SK-N-SH treated with all-trans-retinoic acid at 6 μM for 48 hours (cell line): ENCODE measurements around the gene MLPH.

Experiments
- ATAC-seq: fragments of 200-7000 bp; cut with Tn5 transposase; 3 replicates; pipeline ENCODE4 v1.9.1; 2020; ENCODE audit warnings: mild to moderate bottlenecking, moderate library complexity
- ARNTL ChIP-seq: fragments of 450-650 bp; formaldehyde crosslinking; IDR thresholded peaks from 2 replicates; pipeline ENCODE4 v1.5.0; 2020; ENCODE audit warnings: low read depth, mild to moderate bottlenecking, moderate library complexity, borderline replicate concordance
- BACH2 ChIP-seq: fragments of 250-450 bp; sonication (Bioruptor Pico); IDR thresholded peaks from 2 replicates; pipeline ENCODE4 v1.9.0; 2021; ENCODE audit warnings: mild to moderate bottlenecking, borderline replicate concordance
- CREB5 ChIP-seq: fragments of 250-450 bp; sonication (Bioruptor Pico); IDR thresholded peaks from 2 replicates; pipeline ENCODE4 v1.5.1; 2020; ENCODE audit warnings: low read depth, mild to moderate bottlenecking, moderate library complexity
- CSDC2 ChIP-seq: fragments of 250-450 bp; sonication (Bioruptor Pico); IDR thresholded peaks from 2 replicates; pipeline ENCODE4 v1.5.0; 2020; ENCODE audit warnings: mild to moderate bottlenecking, moderate library complexity
- ESRRG ChIP-seq: fragments of 250-450 bp; sonication (Bioruptor Pico); IDR thresholded peaks from 2 replicates; pipeline ENCODE4 v1.6.1; 2021; ENCODE audit warnings: mild to moderate bottlenecking
- GLIS3 ChIP-seq: fragments of 250-450 bp; sonication (Bioruptor Pico); IDR thresholded peaks from 2 replicates; pipeline ENCODE4 v1.5.0; 2020; ENCODE audit warnings: mild to moderate bottlenecking, moderate library complexity
- OSR1 ChIP-seq: fragments of 250-450 bp; sonication (Bioruptor Pico); IDR thresholded peaks from 2 replicates; pipeline ENCODE4 v1.8.0; 2022; ENCODE audit warnings: moderate library complexity, mild to moderate bottlenecking, inconsistent platforms
- PATZ1 ChIP-seq: fragments of 250-450 bp; sonication (Bioruptor Pico); IDR thresholded peaks from 2 replicates; pipeline ENCODE4 v1.8.0; 2020; ENCODE audit warnings: mild to moderate bottlenecking, moderate library complexity, borderline replicate concordance
- POU6F1 ChIP-seq: fragments of 250-450 bp; sonication (Bioruptor Pico); IDR thresholded peaks from 2 replicates; pipeline ENCODE4 v1.8.0; 2021; ENCODE audit warnings: low read depth, mild to moderate bottlenecking, moderate library complexity, borderline replicate concordance
- PPARA ChIP-seq: fragments of 250-450 bp; sonication (Bioruptor Pico); IDR thresholded peaks from 2 replicates; pipeline ENCODE4 v1.5.0; 2020; ENCODE audit warnings: mild to moderate bottlenecking, borderline replicate concordance
- RARB ChIP-seq: fragments of 250-450 bp; sonication (Bioruptor Pico); IDR thresholded peaks from 2 replicates; pipeline ENCODE4 v1.8.0; 2021; ENCODE audit warnings: mild to moderate bottlenecking, moderate library complexity
- SNAI2 ChIP-seq: fragments of 250-450 bp; sonication (Bioruptor Pico); IDR thresholded peaks from 2 replicates; pipeline ENCODE4 v1.5.0; 2020; ENCODE audit warnings: mild to moderate bottlenecking, moderate library complexity
- TCF4 ChIP-seq: fragments of 250-450 bp; sonication (Bioruptor Pico); IDR thresholded peaks from 2 replicates; pipeline ENCODE4 v1.8.0; 2021; ENCODE audit warnings: mild to moderate bottlenecking, moderate library complexity, borderline replicate concordance
- TOX ChIP-seq: fragments of 250-450 bp; sonication (Bioruptor Pico); IDR thresholded peaks from 2 replicates; pipeline ENCODE4 v1.8.0; 2021; ENCODE audit warnings: mild to moderate bottlenecking, moderate library complexity, borderline replicate concordance
- ZC3H10 ChIP-seq: fragments of 250-450 bp; sonication (Bioruptor Pico); IDR thresholded peaks from 2 replicates; pipeline ENCODE4 v1.5.1; 2021; ENCODE audit warnings: mild to moderate bottlenecking, moderate library complexity
- ZFP3 ChIP-seq: fragments of 250-450 bp; sonication (Bioruptor Pico); IDR thresholded peaks from 2 replicates; pipeline ENCODE4 v1.5.0; 2020; ENCODE audit warnings: mild to moderate bottlenecking, moderate library complexity
- ZNF565 ChIP-seq: fragments of 450-650 bp; formaldehyde crosslinking; conservative IDR thresholded peaks from 2 replicates; pipeline ENCODE4 v1.5.0; 2020; ENCODE audit warnings: low read depth, mild to moderate bottlenecking, moderate library complexity
- ZNF8 ChIP-seq: fragments of 450-650 bp; formaldehyde crosslinking; IDR thresholded peaks from 2 replicates; pipeline ENCODE4 v1.5.0; 2020; ENCODE audit warnings: mild to moderate bottlenecking, moderate library complexity
- TF ChIP-seq, protein P1 (sequence below): fragments of 250-450 bp; sonication (Bioruptor Pico); IDR thresholded peaks from 2 replicates; pipeline ENCODE4 v1.5.1; 2021; ENCODE audit warnings: mild to moderate bottlenecking, moderate library complexity

Gene MLPH

GRCh38 chr2:237603718-237604362, 116.8 kb downstream of the MLPH start:
- TF ChIP-seq BACH2 (CRISPR knock-in tag) (no peak), ZC3H10 (CRISPR knock-in tag) (no peak), CSDC2 (CRISPR knock-in tag) (no peak), ARNTL (CRISPR knock-in tag) (no peak), GLIS3 (CRISPR knock-in tag) (no peak), ZFP3 (CRISPR knock-in tag) (no peak), SNAI2 (no peak), TOX (CRISPR knock-in tag) (no peak), TCF4 (no peak), POU6F1 (no peak), ESRRG (CRISPR knock-in tag) (no peak), CREB5 (no peak), ZNF8 (CRISPR knock-in tag) (no peak), ZNF565 (CRISPR knock-in tag) (no peak), PATZ1 (CRISPR knock-in tag) (no peak), RARB (CRISPR knock-in tag) (no peak), OSR1 (CRISPR knock-in tag) (no peak)
- TF ChIP-seq, protein P1, sequence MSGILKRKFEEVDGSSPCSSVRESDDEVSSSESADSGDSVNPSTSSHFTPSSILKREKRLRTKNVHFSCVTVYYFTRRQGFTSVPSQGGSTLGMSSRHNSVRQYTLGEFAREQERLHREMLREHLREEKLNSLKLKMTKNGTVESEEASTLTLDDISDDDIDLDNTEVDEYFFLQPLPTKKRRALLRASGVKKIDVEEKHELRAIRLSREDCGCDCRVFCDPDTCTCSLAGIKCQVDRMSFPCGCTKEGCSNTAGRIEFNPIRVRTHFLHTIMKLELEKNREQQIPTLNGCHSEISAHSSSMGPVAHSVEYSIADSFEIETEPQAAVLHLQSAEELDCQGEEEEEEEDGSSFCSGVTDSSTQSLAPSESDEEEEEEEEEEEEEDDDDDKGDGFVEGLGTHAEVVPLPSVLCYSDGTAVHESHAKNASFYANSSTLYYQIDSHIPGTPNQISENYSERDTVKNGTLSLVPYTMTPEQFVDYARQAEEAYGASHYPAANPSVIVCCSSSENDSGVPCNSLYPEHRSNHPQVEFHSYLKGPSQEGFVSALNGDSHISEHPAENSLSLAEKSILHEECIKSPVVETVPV (CRISPR knock-in tag), result no peak
- ATAC-seq, result no peak

DNA sequence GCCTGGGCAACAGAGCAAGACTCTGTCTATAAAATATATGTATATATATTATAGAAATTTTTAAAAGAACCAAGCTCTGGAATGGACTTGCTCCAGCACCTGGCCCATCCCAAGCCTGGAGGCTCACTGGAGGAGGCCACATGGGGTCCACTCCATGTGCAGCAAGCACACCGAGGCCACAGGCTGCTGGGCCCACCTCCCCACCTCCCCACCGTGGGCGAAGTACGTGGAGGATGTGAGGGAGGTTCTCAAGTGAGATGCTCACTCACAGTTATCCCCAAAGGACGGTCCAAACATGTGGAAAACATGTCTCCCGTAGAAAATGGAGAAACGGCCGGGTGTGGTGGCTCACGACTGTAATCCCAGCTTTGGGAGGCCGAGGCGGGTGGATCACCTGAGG, 117.3 kb downstream of the MLPH start:
- ATAC-seq, result no peak
- no peak for TF ChIP-seq PPARA (CRISPR knock-in tag)
- TF ChIP-seq, protein P1 (CRISPR knock-in tag), result no peak
- TF ChIP-seq, all 23 proteins: peak for 0
